ENCODE results near the gene RASAL2. TPM values are rescaled to one million over a fixed set of nuclear protein-coding genes. Genes with fewer than 3 reads are reported as not detected.
A peak's percentile ranks its signal among the peaks of the same experiment; 100 is the strongest.
"Not testable (repeated sequence)": the region's sequence is repeated elsewhere in the genome, so short reads cannot be mapped to it uniquely, and the experiment has no call there.

Gene RASAL2
- total RNA-seq, 1 donor from 2014 or later = 19.2 TPM

- no peak for ATAC-seq
Measured at GRCh38 chr1:178166429-178167024, 72.6 kb downstream of the RASAL2 start.

GRCh38 chr1:178168536-178168935 lies 74.6 kb downstream of the RASAL2 start:
- no peak for ATAC-seq

GRCh38 chr1:178169649-178170048 lies 75.7 kb downstream of the RASAL2 start:
- ATAC-seq = no peak

DNA sequence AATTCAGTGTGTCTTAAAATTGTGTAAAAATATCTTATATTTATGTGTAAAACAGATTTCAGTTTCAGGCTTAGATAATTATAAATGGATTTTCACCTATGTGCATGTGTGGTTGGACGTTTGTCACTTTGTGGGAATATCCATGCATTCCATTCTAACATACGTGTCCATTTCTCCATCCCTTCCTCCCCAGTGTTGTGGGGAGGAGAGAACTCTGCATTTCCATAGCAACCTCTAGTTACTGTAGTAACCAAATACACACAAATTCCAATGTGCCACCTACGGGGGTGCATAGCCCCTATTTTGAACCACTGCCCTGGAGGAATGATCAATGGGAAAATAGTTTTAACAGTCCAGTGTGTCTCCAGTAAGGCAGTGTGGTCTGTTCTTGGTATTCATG lies 79.0 kb downstream of the RASAL2 start:
- ATAC-seq = no peak

- ATAC-seq = no peak
Measured at GRCh38 chr1:178174539-178174938, 80.6 kb downstream of the RASAL2 start.

- ATAC-seq = no peak
Measured at GRCh38 chr1:178180405-178180804, 86.5 kb downstream of the RASAL2 start.

- no peak for ATAC-seq
Measured at GRCh38 chr1:178183796-178184195, 89.9 kb downstream of the RASAL2 start.

- no peak for ATAC-seq
Measured at GRCh38 chr1:178188306-178188705, 94.4 kb downstream of the RASAL2 start.

DNA sequence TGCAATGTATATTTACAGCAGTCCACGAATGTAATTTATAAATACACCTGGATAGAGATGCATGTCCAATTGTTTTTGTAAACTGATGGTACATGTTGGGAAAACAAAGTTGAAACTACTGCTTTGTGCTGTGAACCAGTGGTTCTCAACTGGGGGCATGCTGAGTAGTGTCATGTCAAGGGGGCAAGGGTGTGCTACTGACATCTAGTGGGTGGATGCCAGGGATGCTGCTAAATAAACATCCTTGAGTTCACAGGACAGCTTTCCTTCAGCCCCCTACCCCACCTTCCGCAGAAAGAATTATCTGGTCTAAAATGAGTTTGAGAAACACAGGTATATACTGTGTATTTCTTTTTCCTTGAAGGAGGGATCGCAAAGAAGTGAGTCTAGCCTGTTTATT lies 95.9 kb downstream of the RASAL2 start:
- no peak for ATAC-seq

DNA sequence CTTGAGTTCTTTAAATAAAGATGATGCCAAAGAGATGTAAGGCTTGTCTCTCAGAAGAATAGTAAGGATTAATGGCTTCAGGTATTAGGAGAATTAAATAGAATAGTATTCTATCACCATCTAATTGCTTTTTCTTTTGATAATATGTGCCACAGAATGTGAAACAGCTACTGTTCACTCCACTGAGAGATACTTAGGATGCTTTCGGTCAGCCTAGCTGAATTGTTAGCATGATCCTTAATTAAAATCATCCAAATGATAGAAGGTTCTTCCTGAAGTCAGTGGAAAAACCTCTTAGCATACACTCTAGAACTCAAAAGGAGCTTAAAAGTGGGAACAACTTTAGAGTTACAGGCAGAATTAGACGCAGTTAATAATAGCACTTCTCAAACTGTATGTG lies 97.0 kb downstream of the RASAL2 start:
- ATAC-seq = no peak

- ATAC-seq = peak; percentile 76
Measured at GRCh38 chr1:178192686-178193085, 98.8 kb downstream of the RASAL2 start.

DNA sequence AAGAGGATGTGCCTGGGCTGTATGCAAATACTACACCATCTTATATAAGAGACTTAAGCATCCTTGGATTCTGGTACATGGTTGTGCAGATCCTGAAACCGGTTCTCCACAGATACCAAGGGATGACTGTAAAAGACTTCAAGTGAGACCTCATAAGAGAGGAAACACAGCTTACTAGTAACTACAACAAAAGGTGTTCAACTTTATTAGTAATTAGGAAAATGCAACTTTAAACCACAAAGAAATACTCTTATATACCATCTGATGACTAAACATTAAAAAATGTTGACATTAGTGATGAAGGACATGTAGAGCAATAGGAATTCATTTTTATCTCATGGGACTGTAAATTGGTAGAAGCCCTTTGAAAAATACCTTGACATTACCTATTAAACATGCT lies 102.7 kb downstream of the RASAL2 start:
- no peak for ATAC-seq

DNA sequence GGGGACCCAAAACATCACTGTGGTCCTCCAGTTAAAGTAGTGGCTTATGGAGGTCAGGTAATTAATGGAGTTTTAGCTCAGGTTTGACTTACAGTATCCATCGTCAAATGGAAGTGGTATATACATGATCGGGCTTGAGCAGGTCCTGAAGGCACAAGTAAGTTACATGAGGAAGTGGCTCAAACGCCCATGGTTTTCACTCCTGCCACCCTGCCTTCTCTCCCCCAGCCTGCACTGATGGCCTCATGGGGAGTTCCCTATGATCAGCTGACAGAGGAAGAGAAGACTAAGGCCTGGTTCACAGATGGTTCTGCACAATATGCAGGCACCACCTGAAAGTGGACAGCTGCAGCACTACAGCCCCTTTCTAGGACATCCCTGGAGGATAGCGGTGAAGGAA lies 108.2 kb downstream of the RASAL2 start:
- ATAC-seq = not testable (repeated sequence)

- not testable (repeated sequence) for ATAC-seq
Measured at GRCh38 chr1:178202546-178202945, 108.6 kb downstream of the RASAL2 start.

DNA sequence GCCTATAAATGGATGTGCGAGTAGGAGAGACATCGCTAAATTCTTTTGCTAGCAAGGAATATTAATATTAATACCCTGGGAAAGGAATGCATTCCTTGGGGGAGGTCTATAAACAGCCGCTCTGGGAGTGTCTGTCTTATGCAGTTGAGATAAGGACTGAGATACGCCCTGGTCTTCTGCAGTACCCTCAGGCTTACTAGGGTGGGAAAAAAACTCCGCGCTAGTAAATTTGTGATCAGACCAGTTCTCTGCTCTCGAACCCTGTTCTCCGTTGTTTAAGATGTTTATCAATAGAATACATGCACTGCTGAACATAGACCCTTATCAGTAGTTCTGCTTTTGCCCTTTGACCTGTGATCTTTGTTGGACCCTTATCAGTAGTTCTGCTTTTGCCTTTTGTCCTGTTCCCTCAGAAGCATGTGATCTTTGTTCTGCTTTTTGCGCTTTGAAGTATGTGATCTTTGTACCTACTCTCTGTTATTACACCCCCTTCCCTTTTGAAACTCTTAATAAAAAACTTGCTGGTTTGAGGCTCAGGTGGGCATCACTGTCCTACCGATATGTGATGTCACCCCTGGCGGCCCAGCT lies 114.5 kb downstream of the RASAL2 start:
- ATAC-seq = not testable (repeated sequence)

- no peak for ATAC-seq
Measured at GRCh38 chr1:178209935-178210334, 116.0 kb downstream of the RASAL2 start.

GRCh38 chr1:178218550-178218949 lies 124.6 kb downstream of the RASAL2 start:
- no peak for ATAC-seq

- ATAC-seq = peak; percentile 76
Measured at GRCh38 chr1:178220094-178220493, 126.2 kb downstream of the RASAL2 start.

- no peak for ATAC-seq
Measured at GRCh38 chr1:178223289-178223688, 129.4 kb downstream of the RASAL2 start.

DNA sequence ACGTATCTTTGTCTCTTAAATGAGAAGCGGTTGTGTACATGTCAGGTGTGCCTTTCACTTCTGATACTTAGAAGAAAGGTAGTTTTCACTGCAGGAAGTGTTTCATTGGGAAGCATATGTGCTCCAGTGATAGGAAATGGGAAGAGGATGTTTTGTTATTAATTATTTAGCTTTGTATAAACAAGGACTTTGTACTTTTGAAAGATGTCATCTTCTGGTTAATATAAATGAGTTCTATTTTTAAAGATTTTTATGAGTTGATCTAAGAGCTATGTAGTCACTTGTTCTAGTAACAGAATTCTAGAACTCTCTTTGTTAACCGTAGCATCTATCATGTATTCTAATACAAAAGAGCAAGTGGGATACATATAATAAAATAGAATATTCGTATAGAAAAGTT lies 130.5 kb downstream of the RASAL2 start:
- no peak for ATAC-seq

DNA sequence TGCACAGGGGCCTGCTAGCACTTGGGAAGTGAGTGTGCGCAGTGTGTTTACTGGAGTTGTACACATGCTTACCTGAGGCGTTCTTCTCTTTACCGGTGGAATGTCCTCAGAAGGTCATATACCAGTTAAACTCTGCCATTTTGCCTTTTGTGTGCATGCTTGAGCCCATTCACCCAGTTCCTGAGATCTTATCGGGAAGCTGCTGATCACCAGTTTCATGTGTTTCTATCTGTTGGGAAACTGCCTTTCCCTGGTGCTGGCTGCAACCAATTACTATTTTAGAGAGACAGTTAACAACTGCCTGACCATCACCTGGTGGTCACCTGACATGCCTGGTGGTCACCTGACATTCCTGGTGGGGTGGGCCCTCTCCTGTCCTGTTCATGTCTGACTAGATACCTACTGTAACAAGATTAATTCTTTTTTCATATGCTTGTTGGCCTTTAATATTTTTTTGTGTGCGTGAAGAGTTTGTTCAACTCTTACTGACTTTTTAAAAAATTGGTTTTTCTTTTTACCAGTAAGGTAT lies 137.0 kb downstream of the RASAL2 start:
- no peak for ATAC-seq

DNA sequence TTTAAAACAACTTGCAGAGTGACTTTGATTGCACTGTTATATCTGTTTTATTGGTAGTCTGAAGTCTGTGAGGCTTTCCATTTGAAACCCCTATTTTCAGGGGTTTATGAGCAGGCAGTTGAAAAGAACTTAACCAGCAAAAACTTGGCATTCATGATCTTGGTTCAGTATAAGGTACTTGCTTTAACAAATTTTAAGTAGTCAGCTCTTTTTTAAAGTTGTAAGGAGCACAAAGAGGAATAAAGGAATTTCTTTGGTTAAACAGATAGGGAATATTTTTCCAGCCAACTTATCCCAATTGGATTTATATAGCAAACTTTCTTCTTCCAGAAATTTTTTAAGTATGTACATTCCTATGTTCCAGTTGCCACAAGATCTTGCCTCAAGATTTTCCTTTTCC lies 138.2 kb downstream of the RASAL2 start:
- no peak for ATAC-seq

- ATAC-seq = no peak
Measured at GRCh38 chr1:178232949-178233348, 139.0 kb downstream of the RASAL2 start.

DNA sequence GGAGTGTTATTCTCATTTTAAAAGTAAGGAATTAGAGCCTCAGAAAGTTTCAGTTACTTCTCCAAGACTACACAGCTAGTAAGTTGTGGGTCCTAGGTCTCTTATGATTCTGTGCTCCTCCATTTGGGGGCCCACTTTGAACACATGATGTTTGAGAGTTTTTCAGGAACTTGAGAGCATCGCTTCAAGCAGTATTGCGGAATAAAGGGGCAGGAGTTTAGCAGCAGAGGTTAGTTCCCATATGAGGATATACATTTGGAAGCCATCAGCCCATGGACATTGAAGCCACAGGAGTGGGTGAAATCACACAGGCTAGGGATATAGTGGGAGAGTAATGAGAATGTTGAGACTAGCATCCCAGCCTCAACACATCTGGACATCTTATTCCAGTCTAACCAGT lies 143.2 kb downstream of the RASAL2 start:
- ATAC-seq = no peak

Data from esophagus mucosa (tissue), 1 donor.